Astrocyte (in vitro differentiated cells and primary cell): ENCODE measurements around the gene ATIC. TPM values are rescaled to one million over a fixed set of nuclear protein-coding genes. Genes with fewer than 3 reads are reported as not detected.

ENCODE experiments used
- DNase-seq: peaks from one replicate; pipeline ENCODE4 v3.0.0-alpha.2; 2010; ENCODE audit warnings: low read depth
- FAIRE-seq: peaks from 2 replicates; lab custom pipeline; 2011; peaks lifted over from hg19 to GRCh38; lab: Jason Lieb, UNC
- H2AFZ ChIP-seq: 2 replicates; pipeline ENCODE4 v1.6.0; 2012; ENCODE audit warnings: low read depth, low read length, inconsistent platforms
- H3K27ac ChIP-seq: 2 replicates; pipeline ENCODE4 v1.5.1; 2011; ENCODE audit warnings: low read depth, low read length, inconsistent platforms
- H3K27me3 ChIP-seq: 2 replicates; pipeline ENCODE4 v1.6.0; 2011; ENCODE audit warnings: low read length, inconsistent platforms; ENCODE audit not compliant: insufficient read depth
- H3K36me3 ChIP-seq: 2 replicates; pipeline ENCODE4 v1.5.1; 2011; ENCODE audit warnings: low read length, inconsistent platforms; ENCODE audit not compliant: insufficient read depth
- H3K4me1 ChIP-seq: 2 replicates; pipeline ENCODE4 v1.5.1; 2011; ENCODE audit warnings: low read length, inconsistent platforms; ENCODE audit not compliant: insufficient read depth
- H3K4me2 ChIP-seq: 2 replicates; pipeline ENCODE4 v1.6.0; 2012; ENCODE audit warnings: low read length, inconsistent platforms
- H3K4me3 ChIP-seq: 2 replicates; pipeline ENCODE4 v1.5.1; 2011; ENCODE audit warnings: low read depth, mild to moderate bottlenecking, low read length, inconsistent platforms; ENCODE audit not compliant: insufficient read depth
- H3K79me2 ChIP-seq: 2 replicates; pipeline ENCODE4 v1.6.0; 2012; ENCODE audit warnings: mild to moderate bottlenecking, low read length, inconsistent platforms; ENCODE audit not compliant: insufficient read depth
- H3K9ac ChIP-seq: 2 replicates; pipeline ENCODE4 v1.6.0; 2012; ENCODE audit warnings: mild to moderate bottlenecking, low read length, inconsistent platforms
- H3K9me3 ChIP-seq: 2 replicates; pipeline ENCODE4 v1.5.1; 2012; ENCODE audit warnings: low read depth, mild to moderate bottlenecking, low read length, inconsistent platforms; ENCODE audit not compliant: insufficient read depth
- H4K20me1 ChIP-seq: 2 replicates; pipeline ENCODE4 v1.6.0; 2012; ENCODE audit warnings: low read length, inconsistent platforms; ENCODE audit not compliant: insufficient read depth
- H3K27ac Mint-ChIP-seq: one replicate; pipeline ENCODE4 v1.8.0; 2021; ENCODE audit warnings: mild to moderate bottlenecking, mixed read lengths; ENCODE audit not compliant: unreplicated experiment
- H3K27me3 Mint-ChIP-seq: one replicate; pipeline ENCODE4 v1.8.0; 2021; ENCODE audit warnings: low read depth, mixed read lengths; ENCODE audit not compliant: unreplicated experiment
- H3K36me3 Mint-ChIP-seq: one replicate; pipeline ENCODE4 v1.8.0; 2021; ENCODE audit warnings: low read depth, mixed read lengths; ENCODE audit not compliant: unreplicated experiment
- H3K4me1 Mint-ChIP-seq: one replicate; pipeline ENCODE4 v1.8.0; 2021; ENCODE audit warnings: low read depth, mixed read lengths; ENCODE audit not compliant: unreplicated experiment
- H3K4me3 Mint-ChIP-seq: one replicate; pipeline ENCODE4 v1.8.0; 2021; ENCODE audit warnings: mild to moderate bottlenecking, moderate library complexity, mixed read lengths; ENCODE audit not compliant: unreplicated experiment
- H3K9me3 Mint-ChIP-seq: one replicate; pipeline ENCODE4 v1.8.0; 2021; ENCODE audit warnings: mild to moderate bottlenecking, mixed read lengths; ENCODE audit not compliant: unreplicated experiment
- EZH2 ChIP-seq: IDR thresholded peaks from 2 replicates; pipeline ENCODE4 v1.6.1; 2012; ENCODE audit warnings: mild to moderate bottlenecking, low read length, inconsistent platforms; ENCODE audit not compliant: insufficient read depth
- total RNA-seq: library from RNA; stranded (reverse); gene quantifications from 2 replicates; pipeline ENCODE4 v1.2.1, GENCODE V29; 2021
- TF ChIP-seq, protein P1 (sequence below): IDR thresholded peaks from 2 replicates; pipeline ENCODE4 v1.5.1; 2011; ENCODE audit warnings: low read depth, mild to moderate bottlenecking, inconsistent platforms, low read length, moderate library complexity; ENCODE audit not compliant: insufficient read depth

ATIC gene
- total RNA-seq, 1 donor from 2014 or later, result 61.1 TPM

- Mint-ChIP-seq H3K36me3 (peaks cover 51% of the 10 kb centered on the region), H3K4me3 (peak overlapping the region; percentile 6), H3K27me3 (no peaks in the 10 kb centered on the region), H3K27ac (peak overlapping the region; percentile 82), H3K4me1 (peaks cover 54% of the 10 kb centered on the region), H3K9me3 (no peaks in the 10 kb centered on the region)
- peaks cover 3% of the 10 kb centered on the region for H3K79me2 ChIP-seq
- no peak overlapping the region for H2AFZ ChIP-seq
- H3K4me2 ChIP-seq, result no peak overlapping the region
- no peaks in the 10 kb centered on the region for H3K9me3 ChIP-seq
- H3K4me1 ChIP-seq, result peaks cover 4% of the 10 kb centered on the region
- no peak for TF ChIP-seq EZH2
- TF ChIP-seq, protein P1, sequence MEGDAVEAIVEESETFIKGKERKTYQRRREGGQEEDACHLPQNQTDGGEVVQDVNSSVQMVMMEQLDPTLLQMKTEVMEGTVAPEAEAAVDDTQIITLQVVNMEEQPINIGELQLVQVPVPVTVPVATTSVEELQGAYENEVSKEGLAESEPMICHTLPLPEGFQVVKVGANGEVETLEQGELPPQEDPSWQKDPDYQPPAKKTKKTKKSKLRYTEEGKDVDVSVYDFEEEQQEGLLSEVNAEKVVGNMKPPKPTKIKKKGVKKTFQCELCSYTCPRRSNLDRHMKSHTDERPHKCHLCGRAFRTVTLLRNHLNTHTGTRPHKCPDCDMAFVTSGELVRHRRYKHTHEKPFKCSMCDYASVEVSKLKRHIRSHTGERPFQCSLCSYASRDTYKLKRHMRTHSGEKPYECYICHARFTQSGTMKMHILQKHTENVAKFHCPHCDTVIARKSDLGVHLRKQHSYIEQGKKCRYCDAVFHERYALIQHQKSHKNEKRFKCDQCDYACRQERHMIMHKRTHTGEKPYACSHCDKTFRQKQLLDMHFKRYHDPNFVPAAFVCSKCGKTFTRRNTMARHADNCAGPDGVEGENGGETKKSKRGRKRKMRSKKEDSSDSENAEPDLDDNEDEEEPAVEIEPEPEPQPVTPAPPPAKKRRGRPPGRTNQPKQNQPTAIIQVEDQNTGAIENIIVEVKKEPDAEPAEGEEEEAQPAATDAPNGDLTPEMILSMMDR, result no peak
- peaks cover 100% of the 10 kb centered on the region for H4K20me1 ChIP-seq
- no peak overlapping the region for H3K9ac ChIP-seq
- H3K4me3 ChIP-seq, result no peak overlapping the region
- H3K36me3 ChIP-seq, result peaks cover 97% of the 10 kb centered on the region
- H3K27me3 ChIP-seq, result no peaks in the 10 kb centered on the region
- FAIRE-seq, result no peak
- no peak overlapping the region for H3K27ac ChIP-seq
- DNase-seq, result no peak
Measured at GRCh38 chr2:215375467-215375830, 63.6 kb downstream of the ATIC start.

- H3K4me2 ChIP-seq, result no peak overlapping the region
- DNase-seq (no peak), FAIRE-seq (peak; percentile 74)
- H4K20me1 ChIP-seq, result peaks cover 100% of the 10 kb centered on the region
- no peaks in the 10 kb centered on the region for H3K27me3 ChIP-seq
- peak overlapping the region; percentile 91 for H3K27ac Mint-ChIP-seq
- H3K36me3 ChIP-seq, result peaks cover 98% of the 10 kb centered on the region
- H3K4me1 ChIP-seq, result no peaks in the 10 kb centered on the region
- no peak overlapping the region for H2AFZ ChIP-seq
- peaks cover 46% of the 10 kb centered on the region for H3K36me3 Mint-ChIP-seq
- H3K9me3 Mint-ChIP-seq, result no peaks in the 10 kb centered on the region
- H3K27me3 Mint-ChIP-seq, result no peaks in the 10 kb centered on the region
- H3K9me3 ChIP-seq, result no peaks in the 10 kb centered on the region
- peak overlapping the region; percentile 35 for H3K27ac ChIP-seq
- peaks cover 49% of the 10 kb centered on the region for H3K4me1 Mint-ChIP-seq
- H3K79me2 ChIP-seq, result peaks cover 10% of the 10 kb centered on the region
- H3K4me3 ChIP-seq, result no peak overlapping the region
- peak overlapping the region; percentile 52 for H3K4me3 Mint-ChIP-seq
- no peak overlapping the region for H3K9ac ChIP-seq
- TF ChIP-seq EZH2, result no peak
- TF ChIP-seq, protein P1, result no peak
Measured at GRCh38 chr2:215376103-215376780, 64.4 kb downstream of the ATIC start.

DNA sequence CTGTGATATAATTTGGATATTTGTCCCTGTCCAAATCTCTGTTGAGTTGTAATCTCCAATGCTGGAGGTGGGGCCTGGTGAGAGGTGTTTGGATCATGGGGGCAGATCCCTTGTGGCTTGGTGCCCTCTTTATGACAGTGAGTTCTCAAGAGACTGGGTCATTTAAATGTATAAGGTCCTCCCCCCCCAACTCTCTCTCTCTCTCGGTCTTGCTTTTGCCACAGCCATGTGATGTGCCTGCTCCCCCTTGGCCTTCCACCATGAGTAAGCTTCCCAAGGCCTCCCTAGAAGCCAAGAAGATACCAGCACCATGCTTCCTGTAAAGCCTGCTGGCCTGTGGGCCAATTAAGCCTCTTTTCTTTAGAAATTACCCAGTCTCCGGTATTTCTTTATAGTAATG lies 65.4 kb downstream of the ATIC start:
- Histone ChIP-seq H3K4me1 (peaks cover 3% of the 10 kb centered on the region), H3K36me3 (peaks cover 98% of the 10 kb centered on the region), H4K20me1 (peaks cover 100% of the 10 kb centered on the region), H3K4me3 (no peak overlapping the region), H3K4me2 (no peak overlapping the region), H3K79me2 (peaks cover 15% of the 10 kb centered on the region), H3K27me3 (no peaks in the 10 kb centered on the region), H2AFZ (no peak overlapping the region), H3K9me3 (no peaks in the 10 kb centered on the region), H3K27ac (peak overlapping the region; percentile 10), H3K9ac (no peak overlapping the region)
- H3K27ac Mint-ChIP-seq, result peak overlapping the region; percentile 87
- peaks cover 46% of the 10 kb centered on the region for H3K36me3 Mint-ChIP-seq
- no peak for DNase-seq
- TF ChIP-seq, protein P1, result no peak
- no peak for TF ChIP-seq EZH2
- peaks cover 53% of the 10 kb centered on the region for H3K4me1 Mint-ChIP-seq
- FAIRE-seq, result no peak
- no peaks in the 10 kb centered on the region for H3K9me3 Mint-ChIP-seq
- H3K27me3 Mint-ChIP-seq, result no peaks in the 10 kb centered on the region
- no peak overlapping the region for H3K4me3 Mint-ChIP-seq
